Mesothelial cell of epicardium (in vitro differentiated cells): ENCODE results near the gene OPHN1. TPM values are rescaled to one million over a fixed set of nuclear protein-coding genes. Genes with fewer than 3 reads are reported as not detected.

Experiments used
- DNase-seq, 2 experiments: peaks; one replicate each; pipeline ENCODE4 v3.0.0; 2021; ENCODE audit warnings: low spot score in 2 of 2; ENCODE audit not compliant: unreplicated experiment in 2 of 2
- H3K27ac Mint-ChIP-seq: 2 replicates; pipeline ENCODE4 v1.8.0; 2021; ENCODE audit warnings: mixed read lengths
- H3K27me3 Mint-ChIP-seq: 2 replicates; pipeline ENCODE4 v1.8.0; 2021; ENCODE audit warnings: low read depth, mixed read lengths
- H3K36me3 Mint-ChIP-seq: 2 replicates; pipeline ENCODE4 v1.8.0; 2021; ENCODE audit warnings: mixed read lengths
- H3K4me1 Mint-ChIP-seq: 2 replicates; pipeline ENCODE4 v1.8.0; 2021; ENCODE audit warnings: mixed read lengths
- H3K4me3 Mint-ChIP-seq: 2 replicates; pipeline ENCODE4 v1.8.0; 2021; ENCODE audit warnings: mild to moderate bottlenecking, moderate library complexity, mixed read lengths
- H3K9me3 Mint-ChIP-seq: 2 replicates; pipeline ENCODE4 v1.8.0; 2021; ENCODE audit warnings: mixed read lengths
- total RNA-seq: library from RNA; stranded (reverse); gene quantifications from 3 replicates; pipeline ENCODE4 v1.2.1, GENCODE V29; 2021
- TF ChIP-seq, protein P1 (sequence below): fragments of 200-600 bp; sonication (generic); IDR thresholded peaks from one replicate; pipeline ENCODE4 v1.5.0; 2021; ENCODE audit warnings: antibody characterized with exemption; ENCODE audit not compliant: unreplicated experiment

The OPHN1 gene
- total RNA-seq, 1 donor from 2014 or later, result 8.6 TPM

DNA sequence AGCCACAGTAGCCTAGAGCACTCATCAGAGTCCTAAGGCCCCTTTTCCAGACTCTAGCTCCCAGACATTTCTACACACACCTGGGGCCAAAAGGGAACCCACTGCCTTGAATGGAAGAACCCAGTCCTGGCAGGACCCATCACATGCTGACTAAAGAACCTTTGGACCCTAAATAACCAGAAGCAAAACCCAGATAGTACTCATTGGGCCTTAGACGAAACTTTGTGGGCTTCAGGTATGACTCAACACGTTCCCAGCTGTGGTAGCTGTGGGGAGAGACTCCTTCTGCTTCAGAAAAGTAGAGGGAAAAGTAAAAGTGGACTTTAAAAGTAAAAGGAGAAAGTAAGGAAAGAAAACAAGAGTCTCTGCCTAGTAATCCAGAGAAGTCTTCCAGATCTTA lies 311.5 kb downstream of the OPHN1 start:
- H3K27ac Mint-ChIP-seq, result no peak overlapping the region
- peaks cover 6% of the 10 kb centered on the region for H3K36me3 Mint-ChIP-seq
- TF ChIP-seq, protein P1, sequence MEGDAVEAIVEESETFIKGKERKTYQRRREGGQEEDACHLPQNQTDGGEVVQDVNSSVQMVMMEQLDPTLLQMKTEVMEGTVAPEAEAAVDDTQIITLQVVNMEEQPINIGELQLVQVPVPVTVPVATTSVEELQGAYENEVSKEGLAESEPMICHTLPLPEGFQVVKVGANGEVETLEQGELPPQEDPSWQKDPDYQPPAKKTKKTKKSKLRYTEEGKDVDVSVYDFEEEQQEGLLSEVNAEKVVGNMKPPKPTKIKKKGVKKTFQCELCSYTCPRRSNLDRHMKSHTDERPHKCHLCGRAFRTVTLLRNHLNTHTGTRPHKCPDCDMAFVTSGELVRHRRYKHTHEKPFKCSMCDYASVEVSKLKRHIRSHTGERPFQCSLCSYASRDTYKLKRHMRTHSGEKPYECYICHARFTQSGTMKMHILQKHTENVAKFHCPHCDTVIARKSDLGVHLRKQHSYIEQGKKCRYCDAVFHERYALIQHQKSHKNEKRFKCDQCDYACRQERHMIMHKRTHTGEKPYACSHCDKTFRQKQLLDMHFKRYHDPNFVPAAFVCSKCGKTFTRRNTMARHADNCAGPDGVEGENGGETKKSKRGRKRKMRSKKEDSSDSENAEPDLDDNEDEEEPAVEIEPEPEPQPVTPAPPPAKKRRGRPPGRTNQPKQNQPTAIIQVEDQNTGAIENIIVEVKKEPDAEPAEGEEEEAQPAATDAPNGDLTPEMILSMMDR, result no peak
- peaks cover 15% of the 10 kb centered on the region for H3K9me3 Mint-ChIP-seq
- DNase-seq, result no peak
- no peak overlapping the region for H3K4me3 Mint-ChIP-seq
- H3K4me1 Mint-ChIP-seq, result no peaks in the 10 kb centered on the region
- H3K27me3 Mint-ChIP-seq, result no peaks in the 10 kb centered on the region

- DNase-seq, result no peak
- no peaks in the 10 kb centered on the region for H3K4me1 Mint-ChIP-seq
- H3K9me3 Mint-ChIP-seq, result peaks cover 13% of the 10 kb centered on the region
- no peak overlapping the region for H3K27ac Mint-ChIP-seq
- H3K4me3 Mint-ChIP-seq, result no peak overlapping the region
- peaks cover 6% of the 10 kb centered on the region for H3K36me3 Mint-ChIP-seq
- H3K27me3 Mint-ChIP-seq, result no peaks in the 10 kb centered on the region
- TF ChIP-seq, protein P1, result no peak
Observed at GRCh38 chrX:68121371-68121770, 311.9 kb downstream of the OPHN1 start.

DNA sequence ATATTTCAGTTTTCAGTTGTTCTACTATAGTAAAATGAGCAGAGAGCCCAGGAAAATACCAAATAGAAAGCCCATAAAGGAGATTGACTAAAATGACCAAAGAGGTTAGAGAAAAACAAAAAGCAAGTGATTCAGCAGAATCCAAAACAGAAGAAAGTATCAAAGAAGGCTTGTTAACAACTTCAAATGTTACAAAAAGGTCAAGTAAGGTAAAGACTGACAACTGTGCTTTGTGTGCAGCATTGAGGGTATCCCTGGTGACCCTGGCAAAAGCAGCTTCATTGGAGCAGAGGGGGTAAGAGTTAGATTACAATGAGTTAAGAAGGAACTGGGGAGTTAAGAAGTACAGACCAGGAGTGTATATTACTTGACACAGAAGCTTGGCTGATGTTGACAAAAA lies 317.9 kb downstream of the OPHN1 start:
- TF ChIP-seq, protein P1, result no peak

GRCh38 chrX:68114573-68115129 lies 318.6 kb downstream of the OPHN1 start:
- Mint-ChIP-seq H3K4me1 (no peaks in the 10 kb centered on the region), H3K4me3 (no peak overlapping the region), H3K27me3 (no peaks in the 10 kb centered on the region), H3K27ac (no peak overlapping the region), H3K36me3 (peaks cover 8% of the 10 kb centered on the region), H3K9me3 (peaks cover 19% of the 10 kb centered on the region)
- DNase-seq, result no peak
- TF ChIP-seq, protein P1, result no peak

More for the DNA sequence above, 317.9 kb downstream of the OPHN1 start:
- H3K27me3 Mint-ChIP-seq, result no peaks in the 10 kb centered on the region
- no peak overlapping the region for H3K4me3 Mint-ChIP-seq
- peaks cover 6% of the 10 kb centered on the region for H3K36me3 Mint-ChIP-seq
- no peak for DNase-seq
- H3K27ac Mint-ChIP-seq, result no peak overlapping the region
- no peaks in the 10 kb centered on the region for H3K4me1 Mint-ChIP-seq
- peaks cover 16% of the 10 kb centered on the region for H3K9me3 Mint-ChIP-seq

- TF ChIP-seq, protein P1, result no peak
- Mint-ChIP-seq H3K4me3 (no peak overlapping the region), H3K36me3 (peaks cover 7% of the 10 kb centered on the region), H3K27ac (no peak overlapping the region), H3K9me3 (peaks cover 18% of the 10 kb centered on the region), H3K4me1 (no peaks in the 10 kb centered on the region), H3K27me3 (no peaks in the 10 kb centered on the region)
- no peak for DNase-seq
Observed at GRCh38 chrX:68113837-68114572, 319.3 kb downstream of the OPHN1 start.
